Measurements from ENCODE around the gene TARBP1. TPM values are rescaled to one million over a fixed set of nuclear protein-coding genes. Genes with fewer than 3 reads are reported as not detected.

Gene TARBP1
- total and polyA plus RNA-seq, 2 of the 8 experiments (the other 6 are each of a cell fraction or from before 2014, with no cell fraction given): 21.9 to 32.3 TPM

GRCh38 chr1:234466945-234467344 is 12.0 kb downstream of the TARBP1 start:
- no peaks in the 10 kb centered on the region for H3K4me1 ChIP-seq (replicated peaks in 1 of 4; ENCODE audit: control insufficient read depth in 3 of 4, insufficient read depth in 4 of 4, low read length in 3 of 4)
- ChIA-PET POLR2A (ENCODE audit: partially characterized antibody) (interaction anchor here (1.2 kb wide), 1 partner anchor 11 kb away, joined by 5 read pairs; the partner anchor contains the start of gene TARBP1), CTCF (ENCODE audit: partially characterized antibody) (interaction anchor here (1.0 to 1.3 kb wide), 2 partner anchors 155 to 254 kb away, joined by 3 read pairs; no protein-coding TSS in a partner anchor)

More at GRCh38 chr1:234466945-234467344, 12.0 kb downstream of the TARBP1 start:
- no peak overlapping the region for H3K56ac ChIP-seq (replicated peaks; ENCODE audit: insufficient read length, low read depth, low read length)
- no peak overlapping the region for H3K4ac ChIP-seq (replicated peaks; ENCODE audit: insufficient read length, low read depth, low read length)
- no peak for DNase-seq (ENCODE audit: low read depth in 1 of 2, low spot score in 2 of 2)
- H3K23ac ChIP-seq (ENCODE audit: insufficient read length): no peak overlapping the region
- H3K9me3 ChIP-seq (ENCODE audit: insufficient read depth in 2 of 2, low read depth in 1 of 2, low read length in 1 of 2): no peaks in the 10 kb centered on the region
- no peak overlapping the region for H2AFZ ChIP-seq (ENCODE audit: low read length)
- no peak overlapping the region for H2BK120ac ChIP-seq (replicated peaks; ENCODE audit: low read depth, low read length)
- H3K4me3 ChIP-seq (ENCODE audit: extremely low read depth in 1 of 4, insufficient read depth in 2 of 4, low read depth in 3 of 4, low read length in 4 of 4): no peak overlapping the region
- H3K9ac ChIP-seq (replicated peaks in 1 of 4; ENCODE audit: extremely low read depth in 1 of 4, low read depth in 3 of 4, low read length in 3 of 4): no peak overlapping the region
- H3K14ac ChIP-seq (ENCODE audit: insufficient read length): no peak overlapping the region
- no peaks in the 10 kb centered on the region for H3K27me3 ChIP-seq (replicated peaks in 1 of 4; ENCODE audit: control insufficient read depth in 3 of 4, extremely low read depth in 1 of 4, insufficient read depth in 3 of 4, low read length in 3 of 4)
- H4K8ac ChIP-seq (ENCODE audit: extremely low read depth, insufficient read depth, low read length): no peak overlapping the region
- TF ChIP-seq SRF (IDR thresholded peaks at IDR 0.05; ENCODE audit: low read depth, low read length) (no peak), BRCA1 (IDR thresholded peaks at IDR 0.05; ENCODE audit: low read depth, low read length) (no peak), BACH1 (IDR thresholded peaks at IDR 0.05; ENCODE audit: low read length) (no peak), SAP30 (IDR thresholded peaks at IDR 0.05; ENCODE audit: insufficient read depth, insufficient replicate concordance, low read length) (no peak)
- H2AK5ac ChIP-seq (ENCODE audit: low read depth, low read length): no peak overlapping the region
- peaks cover 0 to 5% (median 2%) of the 10 kb centered on the region in 4 experiments; a peak in 2 of 8 replicates for H3K36me3 ChIP-seq (ENCODE audit: control insufficient read depth in 2 of 4, insufficient read depth in 4 of 4, low read length in 3 of 4)
- H2BK12ac ChIP-seq (ENCODE audit: low read depth, low read length): no peak overlapping the region
- no peak overlapping the region for H2BK5ac ChIP-seq (ENCODE audit: low read depth, low read length)
- H2BK20ac ChIP-seq (ENCODE audit: low read length): no peak overlapping the region
- no peaks in the 10 kb centered on the region for H3K79me1 ChIP-seq (ENCODE audit: low read depth, low read length)
- H3K4me2 ChIP-seq (ENCODE audit: insufficient read depth in 1 of 2, low read depth in 2 of 2, low read length in 2 of 2): no peak overlapping the region
- 89% methylated on average over 6 of the region's 6 CpGs; no CpG with 5 or more reads in 1 of the 2 experiments for WGBS, 2 experiments (ENCODE audit: extremely low coverage in 1 of 2, insufficient coverage in 1 of 2, insufficient read length in 1 of 2, insufficient replicate concordance in 2 of 2, low coverage in 1 of 2, low lambda C conversion rate in 2 of 2, missing lambda C conversion rate in 1 of 2)
- no peak overlapping the region for H2BK15ac ChIP-seq (ENCODE audit: low read length)
- H4K5ac ChIP-seq (ENCODE audit: insufficient read length, low read depth, low read length): no peak overlapping the region
- no peak overlapping the region for H3K27ac ChIP-seq (ENCODE audit: low read depth, low read length)
- no peaks in the 10 kb centered on the region for H3K79me2 ChIP-seq (ENCODE audit: control insufficient read depth in 1 of 2, insufficient read depth in 2 of 2, low read length in 2 of 2)
- H3K23me2 ChIP-seq (ENCODE audit: low read depth, low read length): no peaks in the 10 kb centered on the region
- FAIRE-seq: no peak
- H4K91ac ChIP-seq (replicated peaks; ENCODE audit: insufficient read length, low read length): no peak overlapping the region
- no peak overlapping the region for H3K18ac ChIP-seq (ENCODE audit: extremely low read depth, low read length)
- no peaks in the 10 kb centered on the region for H4K20me1 ChIP-seq (replicated peaks in 1 of 2; ENCODE audit: control insufficient read depth in 1 of 2, insufficient read depth in 2 of 2, low read length in 2 of 2)
